ENCODE measurements around the gene ASH1L.

- TF ChIP-seq POLR2A (IDR thresholded peaks at IDR 0.05) (no peak), CTCF (IDR thresholded peaks at IDR 0.05 in 4 of 5, conservative IDR thresholded peaks at IDR 0.05 in 1 of 5) (no peak)
Observed at GRCh38 chr1:155522069-155522468, 40.5 kb downstream of the ASH1L start.
